ES-I3 (cell line): Measurements from ENCODE around the gene ACSM5.
"Not testable (repeated sequence)": the region's sequence is repeated elsewhere in the genome, so short reads cannot be mapped to it uniquely, and the experiment has no call there.

Experiments used
- H3K36me3 ChIP-seq: 2 replicates; pipeline ENCODE4 v1.6.1; 2013; ENCODE audit warnings: mild to moderate bottlenecking, low read length, control low read depth, moderate library complexity; ENCODE audit not compliant: insufficient read depth
- H3K4me1 ChIP-seq: 2 replicates; pipeline ENCODE4 v1.6.1; 2013; ENCODE audit warnings: mild to moderate bottlenecking, control low read depth, low read length; ENCODE audit not compliant: insufficient read depth
- H3K9ac ChIP-seq: 2 replicates; pipeline ENCODE4 v1.6.1; 2013; ENCODE audit warnings: low read depth, mild to moderate bottlenecking, low read length, moderate library complexity
- H3K9me3 ChIP-seq: 2 replicates; pipeline ENCODE4 v1.6.1; 2013; ENCODE audit warnings: mild to moderate bottlenecking, low read length, moderate library complexity; ENCODE audit not compliant: control insufficient read depth, insufficient read depth

Gene ACSM5

DNA sequence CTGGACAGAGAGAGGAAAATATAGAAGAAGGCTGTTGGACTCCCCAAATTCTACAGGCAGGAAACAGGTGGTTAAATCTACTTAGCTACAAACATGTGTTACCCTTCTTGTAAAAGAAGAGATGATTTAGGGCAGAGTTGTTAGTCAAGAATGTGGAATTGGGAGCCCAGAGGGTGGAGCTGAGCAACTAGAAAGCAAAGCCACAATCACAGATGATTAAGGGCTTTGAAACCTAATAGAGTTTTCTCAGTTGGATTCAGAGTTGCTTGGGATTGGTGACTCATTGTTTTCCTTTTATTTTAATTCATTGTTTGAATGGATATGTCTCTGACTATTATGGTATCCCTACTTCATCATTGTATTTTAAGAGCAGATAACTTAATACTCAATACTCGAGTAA, 6.2 kb downstream of the ACSM5 start:
- H3K9ac ChIP-seq = no peak overlapping the region
- no peaks in the 10 kb centered on the region; the same call in 1 of the 2 replicates for H3K9me3 ChIP-seq
- H3K36me3 ChIP-seq = no peaks in the 10 kb centered on the region
- H3K4me1 ChIP-seq = 0 out of 2 replicates have a peak, but pooled peaks cover 5% of the 10 kb centered on the region

- not testable (repeated sequence) for H3K4me1 ChIP-seq, H3K9ac ChIP-seq, H3K36me3 ChIP-seq, H3K9me3 ChIP-seq
Observed at GRCh38 chr16:20419093-20419492, 9.8 kb downstream of the ACSM5 start.

DNA sequence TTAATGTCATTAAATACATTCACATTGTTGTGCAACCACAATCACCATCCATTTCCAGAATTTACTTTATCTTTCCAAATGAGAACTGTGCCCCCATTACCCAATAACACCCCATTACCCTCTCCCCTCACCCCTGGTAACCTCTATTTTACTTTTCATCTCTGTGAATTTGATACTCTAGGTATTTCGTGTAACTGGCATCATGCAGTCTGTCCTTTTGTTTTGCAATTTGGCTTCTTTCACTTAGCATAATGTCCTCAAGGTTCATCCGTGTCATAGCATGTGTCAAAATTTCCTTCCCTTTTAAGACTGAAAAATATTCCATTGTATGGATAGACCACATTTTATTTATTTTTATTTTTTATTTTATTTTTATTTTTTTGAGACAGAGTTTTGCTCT, 12.4 kb downstream of the ACSM5 start:
- H3K36me3 ChIP-seq, H3K4me1 ChIP-seq, H3K9me3 ChIP-seq, H3K9ac ChIP-seq: not testable (repeated sequence)

- not testable (repeated sequence) for H3K4me1 ChIP-seq, H3K9ac ChIP-seq, H3K9me3 ChIP-seq, H3K36me3 ChIP-seq
Observed at GRCh38 chr16:20423772-20424128, 14.4 kb downstream of the ACSM5 start.

DNA sequence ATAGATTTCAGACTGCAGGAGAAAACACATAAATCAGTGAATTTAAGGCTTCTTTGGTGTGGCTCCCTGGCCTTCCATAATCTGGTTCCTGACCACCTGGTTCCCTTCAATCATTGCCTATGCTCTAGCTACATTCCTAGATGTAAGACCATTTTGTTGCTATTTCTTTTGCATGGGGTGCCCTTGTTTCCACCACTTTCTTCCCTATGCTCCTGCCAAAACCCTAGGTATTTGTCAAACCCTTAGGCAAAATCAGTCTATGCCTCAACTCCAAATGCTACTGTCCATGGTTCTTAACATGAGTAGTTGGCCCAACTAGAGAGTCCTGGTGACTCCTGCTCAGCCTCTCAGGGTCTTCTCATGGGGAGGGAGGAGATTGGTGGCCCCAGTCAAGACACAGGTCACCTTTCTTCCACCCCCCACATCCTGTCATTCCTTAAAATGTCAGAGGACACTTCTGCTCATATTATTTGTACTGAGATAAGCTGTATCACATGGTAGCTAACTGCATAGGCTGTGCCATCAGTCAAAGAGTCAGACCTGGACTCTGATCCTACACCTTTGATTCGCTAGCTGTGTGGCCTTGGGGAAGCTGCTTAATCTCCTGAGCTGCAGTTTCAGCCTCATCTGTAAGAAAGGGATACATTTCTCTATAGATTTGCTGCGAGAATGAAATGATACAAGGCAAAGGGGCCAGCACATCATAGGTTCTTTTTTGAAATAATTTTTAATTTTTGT, 15.0 kb downstream of the ACSM5 start:
- no peaks in the 10 kb centered on the region for H3K4me1 ChIP-seq

DNA sequence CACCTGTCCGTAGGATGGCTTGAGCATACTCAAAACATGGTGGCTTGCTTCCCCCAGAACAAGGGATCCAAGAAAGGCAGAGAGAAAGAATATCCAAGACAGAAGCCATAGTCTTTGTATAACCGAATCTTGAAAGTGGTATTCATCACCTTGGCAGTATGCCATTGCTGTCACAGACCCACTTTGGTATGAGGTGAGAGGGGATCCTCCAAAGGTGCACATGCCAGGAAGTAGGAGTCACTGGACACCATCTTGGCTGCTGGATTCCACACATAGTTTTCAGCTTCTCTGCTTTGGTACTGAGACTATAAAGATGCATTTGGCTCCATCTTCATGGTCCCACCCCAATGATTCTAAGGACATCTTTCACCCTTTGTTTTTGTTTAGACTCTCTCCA, 18.1 kb downstream of the ACSM5 start:
- H3K9ac ChIP-seq, H3K4me1 ChIP-seq, H3K36me3 ChIP-seq, H3K9me3 ChIP-seq: not testable (repeated sequence)

More for the DNA sequence above, 15.0 kb downstream of the ACSM5 start:
- Histone ChIP-seq H3K9ac (no peak overlapping the region), H3K36me3 (no peaks in the 10 kb centered on the region), H3K9me3 (no peaks in the 10 kb centered on the region)

DNA sequence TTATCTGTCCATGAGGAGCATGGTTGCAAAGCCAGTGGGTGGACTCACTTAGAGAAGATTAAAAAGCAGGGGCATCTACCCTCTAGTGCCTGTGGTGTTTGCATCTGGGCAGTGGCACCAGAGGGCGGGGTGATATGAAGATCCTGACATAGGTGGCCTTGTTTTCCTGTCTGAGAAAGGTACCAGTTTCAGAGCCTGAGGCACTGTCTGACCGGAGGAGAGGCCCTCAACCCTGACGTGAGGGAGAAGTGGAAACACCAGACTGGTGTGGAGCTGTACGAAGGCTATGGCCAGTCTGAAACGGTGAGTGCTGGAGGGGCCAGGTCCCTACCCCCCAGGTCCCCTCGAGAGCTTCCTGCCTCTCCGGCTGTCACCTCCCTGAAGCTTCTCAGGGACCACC, 20.2 kb downstream of the ACSM5 start:
- not testable (repeated sequence) for H3K9me3 ChIP-seq, H3K4me1 ChIP-seq, H3K36me3 ChIP-seq, H3K9ac ChIP-seq

DNA sequence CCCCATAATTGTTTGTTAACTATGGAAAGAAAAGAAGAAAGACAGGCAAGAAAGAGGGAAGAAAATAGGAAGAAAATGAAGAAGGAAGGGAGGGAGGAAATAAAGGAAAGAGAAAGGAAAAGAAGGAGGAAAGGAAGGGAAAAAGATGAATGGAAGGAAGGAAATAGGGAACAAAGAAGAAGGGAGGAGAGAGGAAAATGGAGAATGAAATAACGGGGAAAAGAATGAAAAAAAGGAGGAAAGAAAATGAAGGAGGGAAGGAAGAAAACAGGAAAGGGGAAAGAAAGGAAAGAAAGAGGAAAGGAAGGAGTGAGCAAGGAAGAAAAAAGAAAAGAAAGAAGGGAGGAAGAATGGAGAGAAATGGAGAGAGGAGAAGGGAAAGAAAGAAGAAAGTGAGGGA, 21.1 kb downstream of the ACSM5 start:
- not testable (repeated sequence) for H3K36me3 ChIP-seq, H3K9me3 ChIP-seq, H3K4me1 ChIP-seq, H3K9ac ChIP-seq

DNA sequence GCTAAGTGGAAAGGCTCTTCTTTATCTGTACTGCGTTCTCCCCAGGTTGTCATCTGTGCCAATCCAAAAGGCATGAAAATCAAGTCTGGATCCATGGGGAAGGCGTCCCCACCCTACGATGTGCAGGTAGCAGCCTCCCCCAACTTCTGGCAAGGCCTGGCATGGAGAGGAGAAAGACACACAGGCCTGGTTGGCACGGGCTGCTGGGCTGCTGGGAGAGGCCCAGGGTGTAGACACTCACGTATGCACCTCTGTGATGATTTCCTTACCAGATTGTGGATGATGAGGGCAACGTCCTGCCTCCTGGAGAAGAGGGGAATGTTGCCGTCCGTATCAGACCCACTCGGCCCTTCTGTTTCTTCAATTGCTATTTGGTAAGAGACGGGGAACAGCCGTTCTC, 21.6 kb downstream of the ACSM5 start:
- Histone ChIP-seq H3K9me3 (no peaks in the 10 kb centered on the region), H3K36me3 (no peaks in the 10 kb centered on the region), H3K4me1 (no peaks in the 10 kb centered on the region), H3K9ac (no peak overlapping the region)

- H3K9ac ChIP-seq, H3K36me3 ChIP-seq, H3K4me1 ChIP-seq, H3K9me3 ChIP-seq: not testable (repeated sequence)
Observed at GRCh38 chr16:20438950-20439349, 29.6 kb downstream of the ACSM5 start.

DNA sequence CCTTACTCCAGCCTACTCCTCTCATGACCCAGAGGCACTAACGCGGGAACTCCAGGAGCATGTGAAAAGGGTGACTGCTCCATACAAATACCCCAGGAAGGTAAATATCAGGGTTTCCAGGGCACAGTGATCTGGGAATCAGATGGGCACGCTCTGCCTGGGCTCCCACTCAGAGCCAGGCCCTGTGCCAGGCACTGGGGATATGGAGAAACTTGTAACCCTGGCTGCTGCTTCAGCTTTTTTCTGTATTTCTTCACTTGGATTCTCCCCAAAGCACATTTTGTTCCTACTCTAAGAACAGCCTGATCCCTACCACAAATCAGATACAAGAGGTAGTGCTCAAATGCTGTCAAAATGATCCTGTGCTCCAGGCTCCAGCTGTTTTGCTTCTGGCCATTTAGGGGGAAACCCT, 30.5 kb downstream of the ACSM5 start:
- H3K4me1 ChIP-seq, H3K9me3 ChIP-seq, H3K9ac ChIP-seq, H3K36me3 ChIP-seq: not testable (repeated sequence)

DNA sequence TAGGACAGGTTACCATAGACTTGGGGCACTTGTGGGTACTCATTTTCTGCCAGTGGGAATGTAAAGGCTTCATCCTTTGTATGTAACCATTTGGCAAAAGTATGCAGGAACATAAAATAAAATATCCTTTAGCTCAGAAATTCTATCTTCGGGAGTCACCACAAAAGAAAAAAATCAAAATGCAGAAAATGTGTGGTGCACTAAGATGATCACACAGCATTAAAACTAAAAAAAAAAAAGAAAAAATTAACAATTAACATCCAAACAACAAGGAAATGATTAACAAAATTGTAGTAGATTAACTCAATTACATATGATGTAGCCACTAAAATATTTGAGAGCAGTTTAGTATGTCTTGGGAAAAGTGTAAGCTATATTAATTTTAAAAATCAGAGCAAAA, 31.4 kb downstream of the ACSM5 start:
- H3K9me3 ChIP-seq, H3K9ac ChIP-seq, H3K4me1 ChIP-seq: not testable (repeated sequence)

DNA sequence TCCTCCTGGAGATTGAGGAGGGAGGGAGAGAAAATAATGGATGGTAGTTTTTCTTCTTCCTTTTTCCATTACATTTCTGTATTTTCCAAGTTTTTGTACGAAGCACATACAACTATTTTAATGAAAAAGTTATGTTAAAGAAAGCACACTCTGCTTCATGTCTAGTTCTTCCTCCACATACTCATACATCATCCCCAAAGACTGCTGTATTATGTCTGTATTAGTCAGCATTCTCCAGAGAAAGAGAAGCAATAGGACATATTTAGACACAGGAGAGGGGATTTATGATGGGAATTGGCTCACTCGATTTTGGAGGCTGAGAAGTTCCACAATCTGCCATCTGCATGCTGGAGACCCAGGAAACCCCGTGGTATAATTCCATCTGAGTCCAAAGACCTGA, 31.9 kb downstream of the ACSM5 start:
- no peaks in the 10 kb centered on the region for H3K36me3 ChIP-seq
- H3K9ac ChIP-seq = no peak overlapping the region
- no peaks in the 10 kb centered on the region for H3K4me1 ChIP-seq
- H3K9me3 ChIP-seq = no peaks in the 10 kb centered on the region

More for the DNA sequence above, 31.4 kb downstream of the ACSM5 start:
- not testable (repeated sequence) for H3K36me3 ChIP-seq

DNA sequence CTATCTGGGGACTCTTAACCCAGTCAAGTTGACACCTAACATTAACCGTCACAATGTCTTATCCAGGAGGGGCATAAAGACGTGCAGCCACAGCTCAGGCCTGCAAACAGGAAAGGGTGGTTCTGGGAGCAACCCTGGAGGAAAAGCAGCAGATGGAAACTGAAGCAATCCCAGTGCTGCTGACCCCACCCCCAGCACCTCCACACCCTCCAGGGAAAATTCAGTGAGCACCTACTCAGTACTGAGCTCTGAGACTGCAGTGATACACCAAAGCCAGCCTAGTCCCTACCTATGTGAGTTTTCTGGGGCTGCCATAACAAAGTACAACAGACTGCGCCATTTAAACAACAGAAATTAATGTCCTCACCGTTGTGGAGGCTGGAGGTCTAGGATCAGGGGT, 32.5 kb downstream of the ACSM5 start:
- H3K9ac ChIP-seq, H3K9me3 ChIP-seq, H3K36me3 ChIP-seq, H3K4me1 ChIP-seq: not testable (repeated sequence)

GRCh38 chr16:20446652-20447393, 37.5 kb downstream of the ACSM5 start:
- not testable (repeated sequence) for H3K36me3 ChIP-seq, H3K9ac ChIP-seq, H3K9me3 ChIP-seq, H3K4me1 ChIP-seq
